ENCODE measurements around the gene PCDHGB7.
"Not testable (repeated sequence)": the region's sequence is repeated elsewhere in the genome, so short reads cannot be mapped to it uniquely, and the experiment has no call there.

Gene PCDHGB7

GRCh38 chr5:141389153-141390042 is 28.1 kb upstream of the PCDHGB7 start:
- DNase-seq (ENCODE audit: low read depth in 1 of 2, low spot score in 1 of 2), result no peak
- no peaks in the 10 kb centered on the region for H3K27me3 ChIP-seq (ENCODE audit: insufficient read depth, poor library complexity, severe bottlenecking)
- TF ChIP-seq POLR2AphosphoS5 (IDR thresholded peaks at IDR 0.05; ENCODE audit: low read depth), result no peak
- no peak for TF ChIP-seq GABPA (IDR thresholded peaks at IDR 0.05; ENCODE audit: low read depth)
- TF ChIP-seq, protein P1, sequence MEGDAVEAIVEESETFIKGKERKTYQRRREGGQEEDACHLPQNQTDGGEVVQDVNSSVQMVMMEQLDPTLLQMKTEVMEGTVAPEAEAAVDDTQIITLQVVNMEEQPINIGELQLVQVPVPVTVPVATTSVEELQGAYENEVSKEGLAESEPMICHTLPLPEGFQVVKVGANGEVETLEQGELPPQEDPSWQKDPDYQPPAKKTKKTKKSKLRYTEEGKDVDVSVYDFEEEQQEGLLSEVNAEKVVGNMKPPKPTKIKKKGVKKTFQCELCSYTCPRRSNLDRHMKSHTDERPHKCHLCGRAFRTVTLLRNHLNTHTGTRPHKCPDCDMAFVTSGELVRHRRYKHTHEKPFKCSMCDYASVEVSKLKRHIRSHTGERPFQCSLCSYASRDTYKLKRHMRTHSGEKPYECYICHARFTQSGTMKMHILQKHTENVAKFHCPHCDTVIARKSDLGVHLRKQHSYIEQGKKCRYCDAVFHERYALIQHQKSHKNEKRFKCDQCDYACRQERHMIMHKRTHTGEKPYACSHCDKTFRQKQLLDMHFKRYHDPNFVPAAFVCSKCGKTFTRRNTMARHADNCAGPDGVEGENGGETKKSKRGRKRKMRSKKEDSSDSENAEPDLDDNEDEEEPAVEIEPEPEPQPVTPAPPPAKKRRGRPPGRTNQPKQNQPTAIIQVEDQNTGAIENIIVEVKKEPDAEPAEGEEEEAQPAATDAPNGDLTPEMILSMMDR (IDR thresholded peaks at IDR 0.05; ENCODE audit: insufficient read depth, low read length), result no peak
- TF ChIP-seq, protein P2, sequence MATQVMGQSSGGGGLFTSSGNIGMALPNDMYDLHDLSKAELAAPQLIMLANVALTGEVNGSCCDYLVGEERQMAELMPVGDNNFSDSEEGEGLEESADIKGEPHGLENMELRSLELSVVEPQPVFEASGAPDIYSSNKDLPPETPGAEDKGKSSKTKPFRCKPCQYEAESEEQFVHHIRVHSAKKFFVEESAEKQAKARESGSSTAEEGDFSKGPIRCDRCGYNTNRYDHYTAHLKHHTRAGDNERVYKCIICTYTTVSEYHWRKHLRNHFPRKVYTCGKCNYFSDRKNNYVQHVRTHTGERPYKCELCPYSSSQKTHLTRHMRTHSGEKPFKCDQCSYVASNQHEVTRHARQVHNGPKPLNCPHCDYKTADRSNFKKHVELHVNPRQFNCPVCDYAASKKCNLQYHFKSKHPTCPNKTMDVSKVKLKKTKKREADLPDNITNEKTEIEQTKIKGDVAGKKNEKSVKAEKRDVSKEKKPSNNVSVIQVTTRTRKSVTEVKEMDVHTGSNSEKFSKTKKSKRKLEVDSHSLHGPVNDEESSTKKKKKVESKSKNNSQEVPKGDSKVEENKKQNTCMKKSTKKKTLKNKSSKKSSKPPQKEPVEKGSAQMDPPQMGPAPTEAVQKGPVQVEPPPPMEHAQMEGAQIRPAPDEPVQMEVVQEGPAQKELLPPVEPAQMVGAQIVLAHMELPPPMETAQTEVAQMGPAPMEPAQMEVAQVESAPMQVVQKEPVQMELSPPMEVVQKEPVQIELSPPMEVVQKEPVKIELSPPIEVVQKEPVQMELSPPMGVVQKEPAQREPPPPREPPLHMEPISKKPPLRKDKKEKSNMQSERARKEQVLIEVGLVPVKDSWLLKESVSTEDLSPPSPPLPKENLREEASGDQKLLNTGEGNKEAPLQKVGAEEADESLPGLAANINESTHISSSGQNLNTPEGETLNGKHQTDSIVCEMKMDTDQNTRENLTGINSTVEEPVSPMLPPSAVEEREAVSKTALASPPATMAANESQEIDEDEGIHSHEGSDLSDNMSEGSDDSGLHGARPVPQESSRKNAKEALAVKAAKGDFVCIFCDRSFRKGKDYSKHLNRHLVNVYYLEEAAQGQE (IDR thresholded peaks at IDR 0.05; ENCODE audit: insufficient replicate concordance, low read depth), result no peak
- no peak for TF ChIP-seq SPI1 (IDR thresholded peaks at IDR 0.05; ENCODE audit: borderline replicate concordance, low read depth)
- no peak overlapping the region for H3K27ac ChIP-seq (replicated peaks)
- no peak overlapping the region for H3K4me3 ChIP-seq (replicated peaks; ENCODE audit: insufficient read depth, low read length)

GRCh38 chr5:141392429-141393198 is 24.9 kb upstream of the PCDHGB7 start, which contains the start of gene PCDHGA8:
Gene PCDHGA8 (plus strand): TSS chr5:141392633. CDS start chr5:141392814, 181 bp downstream.
- DNase-seq (ENCODE audit: low read depth in 1 of 2, low spot score in 1 of 2), result no peak
- H3K27ac ChIP-seq (replicated peaks), result no peak within 1 kb of the TSS
- TF ChIP-seq SPI1 (IDR thresholded peaks at IDR 0.05; ENCODE audit: borderline replicate concordance, low read depth) (no peak), POLR2AphosphoS5 (IDR thresholded peaks at IDR 0.05; ENCODE audit: low read depth) (no peak), GABPA (IDR thresholded peaks at IDR 0.05; ENCODE audit: low read depth) (no peak)
- TF ChIP-seq, protein P2 (IDR thresholded peaks at IDR 0.05; ENCODE audit: insufficient replicate concordance, low read depth), result no peak
- TF ChIP-seq, protein P1 (IDR thresholded peaks at IDR 0.05; ENCODE audit: insufficient read depth, low read length), result no peak
- no peaks in the 10 kb centered on the region for H3K27me3 ChIP-seq (ENCODE audit: insufficient read depth, poor library complexity, severe bottlenecking)
- H3K4me3 ChIP-seq (replicated peaks; ENCODE audit: insufficient read depth, low read length), result no peak within 1 kb of the TSS

- no peaks in the 10 kb centered on the region for H3K27me3 ChIP-seq (ENCODE audit: insufficient read depth, poor library complexity, severe bottlenecking)
- DNase-seq (ENCODE audit: low read depth in 1 of 2, low spot score in 1 of 2), result no peak
- no peak for TF ChIP-seq SPI1 (IDR thresholded peaks at IDR 0.05; ENCODE audit: borderline replicate concordance, low read depth)
- TF ChIP-seq POLR2AphosphoS5 (IDR thresholded peaks at IDR 0.05; ENCODE audit: low read depth), result no peak
- TF ChIP-seq, protein P1 (IDR thresholded peaks at IDR 0.05; ENCODE audit: insufficient read depth, low read length), result no peak
- TF ChIP-seq, protein P2 (IDR thresholded peaks at IDR 0.05; ENCODE audit: insufficient replicate concordance, low read depth), result no peak
- no peak for TF ChIP-seq GABPA (IDR thresholded peaks at IDR 0.05; ENCODE audit: low read depth)
These were observed 24.2 kb upstream of the PCDHGB7 start for GRCh38 chr5:141393267-141393666.

DNA sequence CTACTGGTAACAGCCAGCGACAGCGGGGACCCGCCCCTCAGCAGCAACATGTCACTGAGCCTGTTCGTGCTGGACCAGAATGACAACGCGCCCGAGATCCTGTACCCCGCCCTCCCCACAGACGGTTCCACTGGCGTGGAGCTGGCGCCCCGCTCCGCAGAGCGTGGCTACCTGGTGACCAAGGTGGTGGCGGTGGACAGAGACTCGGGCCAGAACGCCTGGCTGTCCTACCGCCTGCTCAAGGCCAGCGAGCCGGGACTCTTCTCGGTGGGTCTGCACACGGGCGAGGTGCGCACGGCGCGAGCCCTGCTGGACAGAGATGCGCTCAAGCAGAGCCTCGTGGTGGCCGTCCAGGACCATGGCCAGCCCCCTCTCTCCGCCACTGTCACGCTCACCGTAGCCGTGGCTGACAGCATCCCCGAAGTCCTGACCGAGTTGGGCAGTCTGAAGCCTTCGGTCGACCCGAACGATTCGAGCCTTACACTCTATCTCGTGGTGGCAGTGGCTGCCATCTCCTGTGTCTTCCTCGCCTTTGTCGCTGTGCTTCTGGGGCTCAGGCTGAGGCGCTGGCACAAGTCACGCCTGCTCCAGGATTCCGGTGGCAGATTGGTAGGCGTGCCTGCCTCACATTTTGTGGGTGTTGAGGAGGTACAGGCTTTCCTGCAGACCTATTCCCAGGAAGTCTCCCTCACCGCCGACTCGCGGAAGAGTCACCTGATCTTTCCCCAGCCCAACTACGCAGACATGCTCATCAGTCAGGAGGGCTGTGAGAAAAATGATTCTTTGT is 22.9 kb upstream of the PCDHGB7 start:
- DNase-seq (ENCODE audit: low read depth in 1 of 2, low spot score in 1 of 2); H3K27ac ChIP-seq (replicated peaks); H3K27me3 ChIP-seq (ENCODE audit: insufficient read depth, poor library complexity, severe bottlenecking); H3K4me3 ChIP-seq (replicated peaks; ENCODE audit: insufficient read depth, low read length): not testable (repeated sequence)

More at GRCh38 chr5:141393267-141393666, 24.2 kb upstream of the PCDHGB7 start:
- Histone ChIP-seq H3K27ac (replicated peaks) (no peak overlapping the region), H3K4me3 (replicated peaks; ENCODE audit: insufficient read depth, low read length) (no peak overlapping the region)
